Muscle of back (tissue), 11 donors: Measurements from ENCODE around the gene SIPA1L2. TPM values are rescaled to one million over a fixed set of nuclear protein-coding genes. Genes with fewer than 3 reads are reported as not detected.

ENCODE experiments used
- DNase-seq, 3 donors: peaks; one replicate each; pipeline versions ENCODE4 v3.0.0 to v3.0.0-alpha.2; 2013
- polyA plus RNA-seq, 10 donors: library from polyadenylated mRNA; unstranded; fragments of 120-200 nt; gene quantifications; one replicate each; pipeline ENCODE4 v1.2.1, GENCODE V29; 2013; ENCODE audit not compliant: insufficient read length in 10 of 10

SIPA1L2 gene
- polyA plus RNA-seq, 10 donors, result 23.8 to 40.0 (median 27.1) TPM

DNA sequence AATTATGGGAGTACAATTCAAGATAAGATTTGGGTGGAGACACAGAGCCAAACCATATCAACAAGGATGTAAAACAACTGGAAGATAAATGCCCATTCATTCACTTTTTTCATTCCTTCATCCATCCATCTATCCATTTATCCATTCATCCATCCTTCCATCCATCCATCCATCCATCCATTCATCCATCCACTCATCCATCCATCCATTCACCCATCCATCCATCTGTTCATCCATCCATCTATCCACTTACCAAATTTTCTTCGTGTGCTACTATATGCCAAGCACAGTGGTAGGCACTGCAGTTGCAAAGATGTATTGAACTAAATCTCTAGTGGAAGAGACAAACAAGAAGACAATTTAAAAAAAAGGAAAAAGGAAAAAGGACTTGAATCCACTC is 14.3 kb upstream of the SIPA1L2 start:
- no peak for DNase-seq

DNA sequence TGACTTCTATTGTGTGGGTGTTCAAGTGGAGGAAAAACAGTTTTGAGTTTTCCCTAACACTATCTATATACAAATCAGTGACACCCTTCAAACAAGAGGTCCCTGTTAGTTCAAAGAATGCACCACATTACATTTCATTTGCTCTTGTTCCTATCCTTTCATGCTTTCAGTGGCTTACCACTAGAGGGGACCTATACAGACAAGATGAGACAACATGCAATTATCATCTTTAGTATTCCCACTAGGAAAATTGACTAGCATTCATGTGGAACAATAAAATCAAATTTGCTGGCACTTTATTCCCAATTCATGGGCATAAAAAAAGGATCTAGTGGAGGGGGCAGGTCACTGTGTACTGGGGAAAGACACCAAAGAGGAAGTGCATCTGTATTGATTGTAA is 13.3 kb upstream of the SIPA1L2 start:
- no peak for DNase-seq

GRCh38 chr1:232641507-232641906 is 11.6 kb upstream of the SIPA1L2 start:
- DNase-seq, result no peak

DNA sequence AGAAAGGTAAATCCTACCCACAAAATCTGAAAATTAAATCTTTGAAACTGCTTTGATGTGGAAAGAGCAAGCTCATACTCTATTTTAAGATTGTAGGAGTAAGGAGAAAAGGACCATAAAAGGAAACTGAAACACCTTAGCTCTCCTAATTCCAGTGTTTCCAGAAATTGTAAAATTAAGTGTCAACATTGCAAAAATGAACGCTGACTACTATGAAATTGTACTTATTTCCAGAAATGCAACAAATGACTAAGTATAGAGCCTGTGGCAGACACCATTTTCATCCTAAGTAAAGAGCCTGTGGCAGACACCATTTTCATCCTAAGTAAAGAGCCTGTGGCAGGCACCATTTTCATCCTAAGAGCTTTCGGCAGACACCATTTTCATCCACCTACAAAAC is 6.9 kb upstream of the SIPA1L2 start:
- no peak for DNase-seq

DNA sequence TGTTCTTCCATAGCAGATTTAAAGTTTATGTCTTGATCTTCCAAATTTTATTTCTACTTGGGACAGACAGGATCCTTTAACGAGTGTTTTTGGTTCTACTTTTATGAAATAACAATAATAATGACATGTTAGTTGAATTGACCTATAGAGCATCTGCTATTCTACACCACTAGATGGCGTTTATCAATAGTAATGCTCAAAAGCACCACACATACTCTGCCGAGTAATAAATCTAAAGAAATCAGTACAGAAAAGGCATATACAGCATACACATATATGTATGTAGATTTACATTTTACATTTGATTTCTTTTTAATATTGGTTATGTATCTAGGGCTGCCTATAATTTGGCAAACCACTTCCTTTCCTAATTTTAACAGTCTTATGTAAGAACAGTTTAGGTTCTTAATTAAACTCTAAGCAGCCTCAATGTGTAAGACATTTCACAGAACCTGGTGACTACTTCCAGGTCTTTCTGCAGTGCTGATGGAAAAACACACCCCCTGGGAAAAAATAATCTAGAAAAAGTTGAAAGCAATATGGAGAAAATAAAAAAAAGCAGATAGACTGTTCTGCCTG is 5.9 kb upstream of the SIPA1L2 start:
- peak in 1 of 3 donors; percentile 71 for DNase-seq

DNA sequence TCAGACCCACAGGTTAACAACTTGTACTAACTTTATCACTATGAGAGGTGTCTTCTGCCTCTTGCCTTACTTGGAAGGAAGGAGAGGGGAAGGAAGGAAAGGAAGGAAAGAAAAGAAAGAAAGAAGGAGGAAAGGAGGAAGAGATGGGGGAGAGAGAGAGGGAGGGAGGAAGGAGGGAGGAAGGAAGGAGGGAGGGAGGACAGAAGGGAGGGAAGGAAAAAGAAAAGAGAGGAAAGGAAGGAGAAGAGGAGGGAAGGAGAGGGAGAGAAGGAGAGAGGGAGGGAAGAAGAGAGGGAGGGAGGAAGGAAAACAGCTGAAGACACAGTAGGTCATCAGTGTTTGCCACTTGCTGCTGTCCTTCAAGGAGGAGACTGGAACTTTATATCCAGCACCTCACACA is 5.3 kb upstream of the SIPA1L2 start:
- DNase-seq, result no peak

DNA sequence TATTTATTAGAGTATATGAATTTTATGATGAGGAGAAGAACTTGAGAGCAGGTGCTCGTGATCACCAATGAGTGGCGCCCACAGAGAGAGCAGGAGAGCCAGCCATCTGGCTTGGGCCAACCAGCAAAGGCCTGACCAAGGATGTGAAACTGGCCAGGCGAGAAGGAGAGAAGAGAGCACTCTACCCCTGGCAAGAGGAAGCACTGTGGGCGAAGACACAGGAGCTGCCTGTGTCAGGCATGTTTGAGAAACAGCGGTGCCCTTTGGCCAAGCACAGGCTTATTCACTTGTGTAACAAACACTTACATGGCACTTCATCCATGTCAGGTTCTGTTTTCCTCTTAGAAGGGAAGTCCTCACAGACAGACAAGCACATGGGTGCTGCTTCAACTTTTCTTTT is 4.2 kb upstream of the SIPA1L2 start:
- no peak for DNase-seq

GRCh38 chr1:232630894-232631195 is 912 bp upstream of the SIPA1L2 start:
- DNase-seq, result no peak

- peak in 1 of 3 donors; percentile 71 for DNase-seq
Measured at GRCh38 chr1:232629250-232630046, 485 bp downstream of the SIPA1L2 start.

GRCh38 chr1:232628335-232629249 is 1.3 kb downstream of the SIPA1L2 start:
- DNase-seq, result peak in 2 of 3 donors; percentile 44 to 67

GRCh38 chr1:232627645-232628334 is 2.1 kb downstream of the SIPA1L2 start:
- peak in 1 of 3 donors; percentile 46 for DNase-seq

DNA sequence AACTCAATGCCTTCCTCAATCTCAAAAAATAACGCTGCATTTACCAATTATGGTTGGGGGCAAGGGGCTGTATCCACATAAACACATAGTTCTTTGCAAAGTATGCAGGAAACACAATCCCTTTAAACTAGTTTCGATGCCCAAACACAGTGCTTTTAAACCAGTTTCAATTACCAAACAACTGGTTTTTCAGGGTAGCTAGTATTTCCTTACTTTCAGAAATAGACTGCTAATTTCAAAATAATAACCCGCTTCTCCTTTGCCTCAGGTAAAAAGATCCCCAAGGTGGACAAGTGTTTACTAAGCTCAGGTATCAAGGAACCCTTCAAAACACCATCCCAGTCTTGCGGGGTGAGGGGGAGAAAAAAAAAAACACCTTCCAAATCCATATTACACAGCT is 2.8 kb downstream of the SIPA1L2 start:
- no peak for DNase-seq

DNA sequence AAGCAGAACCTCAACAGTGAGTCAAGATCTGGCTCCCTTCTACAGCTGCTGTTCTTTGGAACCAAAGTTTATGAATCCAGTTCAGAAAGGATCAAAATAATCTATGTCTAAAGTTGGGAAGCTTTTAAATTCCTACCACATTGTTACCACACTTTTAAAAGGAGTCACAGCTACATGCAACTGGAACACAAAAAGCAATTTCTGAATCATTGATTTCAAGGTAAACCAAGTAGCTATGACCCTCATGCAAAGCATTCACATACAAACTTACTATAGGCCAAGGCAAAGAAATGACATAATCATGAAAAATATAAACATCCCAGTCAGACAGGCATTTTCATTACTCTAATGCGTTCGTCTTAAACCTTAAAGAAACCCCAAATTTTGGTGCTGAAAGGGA is 3.5 kb downstream of the SIPA1L2 start:
- DNase-seq, result no peak

DNA sequence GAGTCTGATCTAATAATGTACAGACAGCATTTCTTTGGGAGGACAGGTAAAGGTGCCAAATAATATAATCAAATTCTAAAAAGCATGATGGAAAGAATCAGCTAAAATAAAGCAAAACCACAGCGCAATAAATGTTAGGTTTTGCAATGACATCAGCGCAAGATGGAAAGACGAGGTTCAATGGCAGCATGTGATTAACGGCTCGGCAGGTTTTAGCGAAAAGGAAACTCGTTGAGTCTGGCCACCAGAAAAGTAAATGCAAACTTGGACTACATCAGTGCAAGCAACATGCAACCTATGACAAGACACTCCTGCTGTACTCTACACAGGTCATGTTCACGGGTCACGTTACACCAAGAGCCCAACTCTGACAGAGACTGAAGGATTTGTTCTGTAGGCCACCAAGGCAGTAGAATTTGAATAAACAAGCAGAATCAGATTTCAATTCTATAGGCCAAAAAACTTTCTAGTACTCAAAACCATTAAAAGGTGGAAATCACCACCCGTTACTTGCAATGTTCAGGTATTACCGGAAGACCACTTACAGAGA is 4.5 kb downstream of the SIPA1L2 start:
- DNase-seq, result no peak

GRCh38 chr1:232624546-232625281 is 5.2 kb downstream of the SIPA1L2 start:
- DNase-seq, result no peak

DNA sequence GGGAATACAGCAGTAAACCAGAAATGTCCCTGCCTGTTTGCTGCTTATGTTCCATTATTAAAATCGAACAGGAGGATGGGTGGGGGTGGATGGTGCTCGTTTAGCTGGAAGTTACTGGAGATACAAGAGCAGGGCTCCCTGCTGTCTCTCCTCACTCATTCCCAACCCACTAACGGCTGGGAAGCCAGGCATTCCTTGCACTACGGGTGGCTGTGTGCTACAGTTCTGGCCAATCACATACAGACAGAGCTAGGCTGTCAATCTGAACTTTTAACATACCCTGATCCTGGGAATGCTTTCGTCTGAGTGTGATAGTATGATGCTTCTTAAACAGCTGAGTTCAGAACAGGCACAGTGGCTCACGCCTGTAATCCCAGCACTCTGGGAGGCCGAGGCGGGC is 7.0 kb downstream of the SIPA1L2 start:
- DNase-seq, result no peak

GRCh38 chr1:232622378-232622777 is 7.6 kb downstream of the SIPA1L2 start:
- no peak for DNase-seq

DNA sequence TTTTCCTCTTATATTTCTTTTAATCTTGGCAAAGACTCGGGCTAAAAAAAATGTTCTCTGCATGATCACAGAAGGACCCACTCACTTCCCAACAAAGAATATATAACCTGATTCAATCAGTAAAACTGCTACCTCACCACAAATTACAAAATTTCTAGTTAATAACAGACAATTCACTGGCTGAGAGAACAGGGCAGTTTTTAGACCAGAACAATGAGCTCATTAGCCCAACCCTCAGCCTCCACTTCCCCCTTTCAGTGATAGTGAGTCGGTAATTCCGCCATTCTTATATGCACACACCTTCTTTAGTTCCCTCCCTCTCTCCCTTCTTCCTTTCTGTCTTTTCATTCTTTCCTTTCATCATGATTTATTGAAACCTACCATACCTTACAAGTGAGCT is 8.9 kb downstream of the SIPA1L2 start:
- no peak for DNase-seq

- peak; percentile 67 to 84 (median 68) for DNase-seq
Measured at GRCh38 chr1:232620356-232620969, 9.5 kb downstream of the SIPA1L2 start.

DNA sequence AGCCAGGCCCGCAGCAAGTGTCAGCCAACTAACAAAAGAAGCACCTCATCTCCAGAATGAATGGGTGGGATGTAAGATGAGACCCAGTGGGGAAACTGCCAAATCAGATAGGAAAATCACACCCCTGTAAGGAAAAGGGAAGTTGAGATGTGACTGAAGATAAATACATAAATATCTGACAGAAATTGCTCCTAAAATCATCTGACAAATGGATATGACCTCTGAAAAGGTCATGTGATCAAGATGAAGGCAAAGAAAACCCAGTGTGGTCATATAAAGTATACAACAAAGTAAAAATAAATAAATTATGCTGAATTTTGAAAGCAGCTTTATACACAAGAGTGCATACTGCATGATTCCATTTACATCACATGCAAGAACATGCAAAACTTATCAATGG is 12.7 kb downstream of the SIPA1L2 start:
- DNase-seq, result no peak
